Dermis microvascular lymphatic vessel endothelial cell (primary cell): ENCODE results near the gene DAB2IP. TPM values are rescaled to one million over a fixed set of nuclear protein-coding genes. Genes with fewer than 3 reads are reported as not detected.
A peak's percentile ranks its signal among the peaks of the same experiment; 100 is the strongest.

Experiments
- DNase-seq, 2 donors: peaks; one replicate each; pipeline versions ENCODE4 v3.0.0 to v3.0.0-alpha.2; 2010; ENCODE audit warnings: low read depth in 2 of 2
- total RNA-seq: library from RNA; depleted of rRNA; stranded (reverse); fragments of >200 nt; gene quantifications from 2 replicates; pipeline ENCODE4 v1.2.1, GENCODE V29; 2014

Gene DAB2IP
- total RNA-seq, 1 donor from 2014 or later, result 15.3 TPM

DNA sequence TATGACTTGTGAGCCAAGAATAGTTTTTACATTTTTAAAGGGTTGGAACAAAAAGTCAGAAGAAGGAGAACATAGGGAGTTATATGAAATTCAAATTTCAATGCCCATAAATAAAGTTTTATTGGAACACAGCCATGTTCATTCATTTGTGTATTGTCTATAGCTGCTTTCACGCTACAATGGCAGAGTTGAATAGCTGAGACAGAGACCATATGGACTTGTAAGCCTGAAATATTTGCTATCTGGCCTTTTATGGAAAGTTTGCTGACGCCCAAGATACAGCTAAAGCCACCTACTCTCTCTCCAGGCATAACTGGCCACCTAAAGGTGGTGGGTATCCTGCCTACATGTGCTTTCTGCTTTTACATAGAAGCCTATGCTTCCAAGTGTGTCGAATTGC lies 10.9 kb downstream of the DAB2IP start:
- no peak for DNase-seq

DNA sequence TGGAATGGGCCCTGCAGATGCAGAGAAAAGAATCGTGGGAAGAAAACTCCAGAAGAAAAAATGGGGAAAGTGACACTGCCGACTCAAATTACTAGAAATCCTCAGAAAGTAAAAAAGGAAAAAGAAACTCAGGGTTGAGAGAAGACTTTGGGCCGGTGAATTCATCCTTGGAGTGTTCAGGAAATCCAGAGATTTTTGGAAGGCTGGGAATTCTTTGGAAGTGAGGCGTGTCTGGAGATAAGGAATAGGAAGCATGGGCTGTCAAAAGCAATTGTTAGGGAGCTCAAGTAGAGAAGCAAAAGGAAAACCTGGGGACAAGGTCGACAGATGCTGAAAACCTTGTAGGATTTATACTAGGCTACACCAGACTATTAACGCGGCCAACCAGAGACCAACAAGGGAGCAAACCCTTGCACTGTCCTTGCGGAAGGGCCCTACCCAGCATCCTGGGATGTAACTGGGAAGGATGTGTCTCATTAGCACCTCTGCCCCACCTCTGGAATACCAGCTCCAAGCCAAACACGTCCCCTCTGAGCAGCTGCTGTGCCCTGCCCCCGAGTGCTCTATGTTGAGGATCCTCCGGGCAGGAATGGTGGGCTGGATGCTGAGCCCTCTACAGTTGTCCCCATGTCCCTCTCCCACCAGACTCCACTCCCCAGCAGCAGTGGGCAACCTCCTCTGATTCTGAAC lies 11.6 kb downstream of the DAB2IP start:
- DNase-seq, result no peak

- DNase-seq, result no peak
These were observed 12.2 kb downstream of the DAB2IP start for GRCh38 chr9:121663591-121663990.

DNA sequence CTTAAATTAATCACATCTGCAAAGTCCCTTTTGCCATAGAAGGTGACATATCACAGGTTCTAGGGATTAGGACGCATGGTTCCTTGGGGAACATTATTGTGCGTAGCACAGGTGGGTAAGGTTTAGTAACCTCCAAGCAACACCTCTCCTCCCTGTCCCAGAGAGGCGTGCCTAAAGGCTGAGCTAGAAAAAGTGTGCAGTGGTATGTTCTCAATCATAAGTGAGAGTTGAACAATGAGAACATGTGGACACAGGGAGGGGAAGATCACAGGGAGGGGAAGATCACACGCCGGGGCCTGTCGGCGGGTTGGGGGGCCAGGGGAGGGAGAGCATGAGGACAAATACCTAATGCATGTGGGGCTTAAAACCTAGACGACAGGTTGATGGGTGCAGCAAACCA lies 14.9 kb downstream of the DAB2IP start:
- no peak for DNase-seq

- DNase-seq, result no peak
These were observed 15.8 kb downstream of the DAB2IP start for GRCh38 chr9:121667214-121667613.

DNA sequence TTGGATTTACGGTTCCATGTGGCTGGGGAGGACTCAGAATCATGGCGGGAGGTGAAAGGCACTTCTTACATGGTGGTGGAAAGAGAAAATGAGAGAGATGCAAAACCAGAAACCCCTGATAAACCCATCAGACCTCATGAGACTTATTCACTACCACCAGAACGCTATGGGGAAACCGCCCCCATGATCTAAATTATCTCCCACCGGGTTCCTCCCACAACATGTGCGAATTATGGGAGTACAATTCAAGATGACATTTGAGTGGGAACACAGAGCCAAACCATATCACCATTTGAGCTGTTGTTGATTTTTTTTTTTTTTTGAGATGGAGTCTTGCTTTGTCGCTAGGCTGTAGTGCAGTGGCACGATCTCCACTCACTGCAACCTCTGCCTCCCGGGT lies 16.5 kb downstream of the DAB2IP start:
- DNase-seq, result no peak

- no peak for DNase-seq
These were observed 19.0 kb downstream of the DAB2IP start for GRCh38 chr9:121670431-121670830.

GRCh38 chr9:121671612-121672155 lies 20.2 kb downstream of the DAB2IP start:
- DNase-seq, result no peak

- no peak for DNase-seq
These were observed 20.8 kb downstream of the DAB2IP start for GRCh38 chr9:121672213-121672612.

- no peak for DNase-seq
These were observed 21.6 kb downstream of the DAB2IP start for GRCh38 chr9:121672986-121673385.

- no peak for DNase-seq
These were observed 22.1 kb downstream of the DAB2IP start for GRCh38 chr9:121673576-121673975.

DNA sequence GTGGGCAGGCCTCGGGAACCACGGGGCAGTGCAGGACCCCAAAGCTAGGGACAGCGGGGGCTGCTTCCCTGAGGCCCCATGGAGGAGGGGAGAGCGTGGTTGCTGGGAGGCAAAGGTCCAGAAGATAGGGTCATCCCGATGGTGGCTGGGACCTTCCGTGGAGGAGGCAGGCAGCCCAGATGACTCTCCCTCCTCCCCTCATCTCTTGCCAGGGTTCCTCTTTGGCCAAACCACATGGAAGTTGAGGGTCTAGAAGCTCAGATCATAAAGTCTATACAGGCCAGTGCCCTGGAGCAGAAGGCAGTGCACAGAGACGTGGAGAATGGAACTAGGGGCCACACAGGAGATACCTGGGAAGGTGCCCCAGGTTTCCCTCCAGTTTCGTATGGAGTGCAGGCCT lies 22.6 kb downstream of the DAB2IP start:
- DNase-seq, result no peak

GRCh38 chr9:121674952-121675351 lies 23.5 kb downstream of the DAB2IP start:
- DNase-seq, result no peak

GRCh38 chr9:121675381-121675780 lies 23.9 kb downstream of the DAB2IP start:
- no peak for DNase-seq

- peak; percentile 29 to 40 for DNase-seq
These were observed 24.8 kb downstream of the DAB2IP start for GRCh38 chr9:121675969-121676822.

DNA sequence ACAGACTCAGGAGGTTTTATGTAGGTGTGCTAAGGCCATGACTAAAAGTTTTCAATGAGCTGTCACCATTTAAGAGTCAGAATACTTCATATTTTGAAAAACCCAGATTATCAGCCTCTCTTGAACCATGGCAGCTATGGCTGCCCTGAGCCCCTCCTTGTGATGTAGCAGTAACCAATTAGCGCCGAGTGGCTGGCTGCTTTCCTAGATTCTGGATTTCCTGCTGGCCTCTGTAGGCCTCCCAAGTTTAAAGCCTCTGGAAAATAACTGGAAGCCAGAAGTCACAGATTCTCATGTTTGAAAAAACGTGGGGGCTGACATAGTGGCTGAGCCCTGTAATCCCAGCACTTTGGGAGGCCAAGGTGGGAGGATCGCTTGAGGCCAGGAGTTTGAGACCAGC lies 25.5 kb downstream of the DAB2IP start:
- no peak for DNase-seq

- DNase-seq, result no peak
These were observed 27.1 kb downstream of the DAB2IP start for GRCh38 chr9:121678501-121679022.

DNA sequence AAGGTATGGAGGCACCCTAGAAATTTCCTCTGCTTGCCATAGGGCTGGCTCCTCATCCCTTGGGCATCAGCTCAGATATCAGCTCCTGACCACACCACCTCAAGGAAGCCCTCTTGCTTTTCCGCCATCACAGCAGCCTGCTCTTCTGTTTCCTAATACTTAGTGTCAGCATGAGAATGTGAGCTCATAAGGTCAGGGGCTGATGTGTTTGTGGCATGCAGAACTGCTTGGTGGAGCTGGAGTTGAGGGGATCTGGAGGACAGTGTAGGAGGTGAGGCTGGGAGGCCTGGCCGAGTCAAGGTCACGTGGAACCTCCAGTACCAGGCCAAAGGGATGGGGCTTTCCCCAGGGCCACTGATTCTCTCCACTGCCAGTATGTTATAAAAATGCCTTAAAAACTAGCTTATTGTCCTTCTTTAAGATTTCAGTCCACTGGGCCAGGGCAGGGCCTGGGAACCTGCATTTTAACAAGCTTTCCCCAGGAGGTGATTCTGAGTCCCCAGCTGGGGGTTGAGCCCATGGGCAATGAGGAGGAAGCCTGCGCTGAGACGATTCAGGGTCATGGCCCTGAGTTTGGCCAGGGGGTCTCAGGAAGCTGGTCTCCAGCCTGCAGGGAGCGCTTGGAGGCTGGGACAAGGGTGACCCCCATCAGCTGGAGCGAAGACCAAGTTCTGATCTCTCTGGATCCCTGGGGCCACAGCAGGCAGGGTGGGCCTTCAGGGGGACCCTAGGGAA lies 28.6 kb downstream of the DAB2IP start:
- DNase-seq, result no peak

- no peak for DNase-seq
These were observed 30.0 kb downstream of the DAB2IP start for GRCh38 chr9:121681404-121681803.

GRCh38 chr9:121682201-121682600 lies 30.8 kb downstream of the DAB2IP start:
- DNase-seq, result no peak

DNA sequence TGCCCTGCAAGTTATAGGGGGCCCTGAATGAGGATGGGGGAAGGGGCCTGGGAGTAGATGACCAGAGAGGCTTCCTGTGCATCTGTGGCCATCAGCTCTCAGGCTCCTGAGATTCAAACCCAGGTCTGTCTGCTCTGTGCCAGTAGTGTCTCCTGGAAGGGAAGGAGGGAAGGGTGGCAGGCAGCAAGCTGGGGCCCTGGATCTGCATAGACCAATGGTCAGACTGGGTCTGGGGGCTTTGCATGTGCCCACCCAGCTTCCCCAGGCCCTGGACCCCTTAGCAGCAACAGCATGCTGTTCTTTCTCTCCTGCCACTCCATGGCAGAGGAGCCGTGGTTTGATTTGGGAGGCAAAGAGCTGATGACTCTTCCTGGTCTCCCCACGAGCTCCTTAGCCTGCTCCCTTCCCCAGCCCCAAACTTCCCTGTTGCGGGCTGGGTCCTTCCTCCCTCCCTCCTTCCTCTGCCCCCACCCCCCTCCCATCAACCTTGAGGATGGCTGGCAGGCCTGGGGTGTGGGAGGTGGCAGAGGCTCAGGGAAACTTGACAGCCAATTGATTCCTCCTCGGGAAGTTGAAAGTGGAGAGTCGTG lies 31.6 kb downstream of the DAB2IP start:
- no peak for DNase-seq
